Mesothelial cell of epicardium (in vitro differentiated cells): ENCODE data around the gene CELF2. TPM values are rescaled to one million over a fixed set of nuclear protein-coding genes. Genes with fewer than 3 reads are reported as not detected.

Source experiments
- DNase-seq, 2 experiments: peaks; one replicate each; pipeline ENCODE4 v3.0.0; 2021; ENCODE audit warnings: low spot score in 2 of 2; ENCODE audit not compliant: unreplicated experiment in 2 of 2
- H3K27ac Mint-ChIP-seq: 2 replicates; pipeline ENCODE4 v1.8.0; 2021; ENCODE audit warnings: mixed read lengths
- H3K27me3 Mint-ChIP-seq: 2 replicates; pipeline ENCODE4 v1.8.0; 2021; ENCODE audit warnings: low read depth, mixed read lengths
- H3K36me3 Mint-ChIP-seq: 2 replicates; pipeline ENCODE4 v1.8.0; 2021; ENCODE audit warnings: mixed read lengths
- H3K4me1 Mint-ChIP-seq: 2 replicates; pipeline ENCODE4 v1.8.0; 2021; ENCODE audit warnings: mixed read lengths
- H3K4me3 Mint-ChIP-seq: 2 replicates; pipeline ENCODE4 v1.8.0; 2021; ENCODE audit warnings: mild to moderate bottlenecking, moderate library complexity, mixed read lengths
- H3K9me3 Mint-ChIP-seq: 2 replicates; pipeline ENCODE4 v1.8.0; 2021; ENCODE audit warnings: mixed read lengths
- CTCF ChIP-seq: fragments of 200-600 bp; sonication (generic); IDR thresholded peaks from one replicate; pipeline ENCODE4 v1.5.0; 2021; ENCODE audit warnings: antibody characterized with exemption; ENCODE audit not compliant: unreplicated experiment
- total RNA-seq: library from RNA; stranded (reverse); gene quantifications from 3 replicates; pipeline ENCODE4 v1.2.1, GENCODE V29; 2021

Gene CELF2
- total RNA-seq, 1 donor from 2014 or later = 24.0 TPM

DNA sequence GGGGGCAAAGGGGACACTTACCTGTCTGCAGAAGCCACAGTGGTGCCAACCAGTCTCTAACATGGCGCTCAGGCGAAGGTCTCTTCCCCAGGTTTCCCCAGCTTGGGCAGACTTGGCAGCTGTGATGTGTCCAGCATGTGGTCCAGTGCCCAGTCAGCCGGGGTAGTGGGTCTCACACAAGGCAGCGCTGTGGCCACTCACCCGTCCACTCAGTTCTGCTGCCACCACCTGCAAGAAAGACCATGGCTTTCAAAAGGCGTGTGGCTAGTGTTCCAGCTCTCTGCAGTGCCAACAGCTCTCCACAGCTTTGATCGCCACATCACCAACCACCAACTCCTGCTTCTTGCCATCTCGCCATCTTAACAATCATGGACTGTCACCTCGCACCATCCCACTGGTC lies 334.1 kb downstream of the CELF2 start:
- TF ChIP-seq CTCF = no peak
- Mint-ChIP-seq H3K4me3 (no peak overlapping the region), H3K4me1 (no peaks in the 10 kb centered on the region), H3K27me3 (peaks cover 6% of the 10 kb centered on the region), H3K9me3 (peaks cover 12% of the 10 kb centered on the region), H3K36me3 (peaks cover 2% of the 10 kb centered on the region), H3K27ac (no peak overlapping the region)
- DNase-seq = no peak

DNA sequence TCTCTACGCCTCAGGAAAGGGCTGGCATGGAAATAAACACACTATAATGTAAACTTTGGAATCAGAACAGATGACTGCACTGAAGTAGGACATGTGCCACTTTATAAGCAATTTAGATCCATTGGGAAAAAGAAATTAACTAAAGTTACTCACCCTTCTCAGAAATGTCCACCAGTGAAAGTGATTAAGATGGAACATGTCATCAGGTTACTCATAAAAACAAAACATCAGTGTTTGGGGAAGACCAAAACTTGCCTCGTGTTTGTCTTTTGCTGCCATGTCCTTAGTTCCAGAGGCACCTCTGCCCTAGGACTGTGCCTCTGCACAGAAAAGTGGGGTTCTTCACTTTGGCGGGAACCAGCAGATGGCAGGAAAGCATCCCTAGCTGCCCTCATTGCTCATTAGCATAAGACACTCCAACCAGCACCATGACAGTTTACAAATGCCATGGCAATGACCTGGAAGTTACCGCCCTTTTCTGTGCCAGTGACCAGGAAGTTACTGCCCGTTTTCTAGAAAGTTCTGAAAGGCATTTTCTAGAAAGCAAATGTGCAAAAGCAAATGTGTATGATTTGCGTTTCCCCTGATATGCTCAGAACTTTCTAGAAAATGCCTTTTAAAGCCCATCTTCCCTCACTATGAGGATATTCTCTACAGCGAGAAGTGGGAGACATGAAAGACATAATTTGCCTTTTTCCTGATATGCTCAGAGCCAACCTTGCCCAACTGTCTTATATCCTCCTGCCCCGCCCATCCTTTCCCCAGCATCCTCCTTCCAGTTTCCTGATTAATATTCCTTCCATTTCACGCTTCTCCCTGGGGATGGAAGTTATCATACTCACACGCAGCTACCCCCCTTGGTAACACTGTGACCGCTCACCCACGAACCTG lies 335.6 kb downstream of the CELF2 start:
- peaks cover 4% of the 10 kb centered on the region for H3K27me3 Mint-ChIP-seq
- H3K9me3 Mint-ChIP-seq = peaks cover 6% of the 10 kb centered on the region

GRCh38 chr10:11354823-11355222 lies 337.2 kb downstream of the CELF2 start:
- H3K4me3 Mint-ChIP-seq = no peak overlapping the region
- H3K4me1 Mint-ChIP-seq = no peaks in the 10 kb centered on the region
- no peak overlapping the region for H3K27ac Mint-ChIP-seq
- no peaks in the 10 kb centered on the region for H3K36me3 Mint-ChIP-seq
- TF ChIP-seq CTCF = no peak
- H3K27me3 Mint-ChIP-seq = peaks cover 4% of the 10 kb centered on the region
- DNase-seq = no peak
- peaks cover 12% of the 10 kb centered on the region for H3K9me3 Mint-ChIP-seq

More for the DNA sequence above, 335.6 kb downstream of the CELF2 start:
- Mint-ChIP-seq H3K4me1 (no peaks in the 10 kb centered on the region), H3K36me3 (no peaks in the 10 kb centered on the region), H3K4me3 (no peak overlapping the region), H3K27ac (no peak overlapping the region)
- no peak for TF ChIP-seq CTCF
- DNase-seq = no peak

- no peak overlapping the region for H3K27ac Mint-ChIP-seq
- H3K36me3 Mint-ChIP-seq = no peaks in the 10 kb centered on the region
- peaks cover 4% of the 10 kb centered on the region for H3K27me3 Mint-ChIP-seq
- TF ChIP-seq CTCF = no peak
- peaks cover 15% of the 10 kb centered on the region for H3K9me3 Mint-ChIP-seq
- no peak for DNase-seq
- no peaks in the 10 kb centered on the region for H3K4me1 Mint-ChIP-seq
- H3K4me3 Mint-ChIP-seq = no peak overlapping the region
Observed at GRCh38 chr10:11355592-11355991, 337.9 kb downstream of the CELF2 start.

DNA sequence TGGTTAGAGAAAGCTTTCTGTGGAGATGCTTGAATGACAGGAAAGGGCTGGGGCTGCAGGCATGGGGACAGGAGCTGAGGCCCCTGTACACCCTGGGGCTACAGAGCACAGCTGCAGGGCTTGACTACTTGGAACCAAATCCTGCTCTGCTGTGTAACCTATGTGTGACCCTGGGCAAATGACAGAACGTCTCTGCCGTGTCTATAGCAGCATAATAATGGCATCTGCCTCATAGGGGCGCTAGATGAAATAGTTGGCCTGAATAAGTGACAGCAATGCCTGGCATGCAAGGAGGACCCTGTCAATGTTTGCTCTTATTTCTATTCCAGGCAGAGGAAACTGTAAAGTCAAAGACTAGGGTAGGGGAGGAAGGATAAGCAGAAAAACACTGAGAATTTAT lies 339.8 kb downstream of the CELF2 start:
- TF ChIP-seq CTCF = no peak
- H3K36me3 Mint-ChIP-seq = no peaks in the 10 kb centered on the region
- no peaks in the 10 kb centered on the region for H3K4me1 Mint-ChIP-seq
- no peak overlapping the region for H3K4me3 Mint-ChIP-seq
- no peak for DNase-seq
- peaks cover 15% of the 10 kb centered on the region for H3K9me3 Mint-ChIP-seq
- H3K27me3 Mint-ChIP-seq = no peaks in the 10 kb centered on the region
- H3K27ac Mint-ChIP-seq = no peak overlapping the region
